PC-9 (cell line): ENCODE results near the gene PSMB1. TPM values are rescaled to one million over a fixed set of nuclear protein-coding genes. Genes with fewer than 3 reads are reported as not detected.

Experiments used
- BruUV-seq: library from RNA; stranded (reverse); fragments of 400-500 nt; replicated peaks from 2 replicates; lab custom pipeline; 2021; lab: Mats Ljungman, UMichigan
- CTCF ChIA-PET: fragments of 300-600 bp; sonication (Branson Sonifier 250); formaldehyde crosslinking; loops from one replicate; lab custom pipeline; 2022; ENCODE audit warnings: antibody characterized with exemption; lab: Charles Lee
- POLR2A ChIA-PET: fragments of 300-600 bp; sonication (Branson Sonifier 250); formaldehyde crosslinking; loops from one replicate; lab custom pipeline; 2022; ENCODE audit warnings: antibody characterized with exemption; ENCODE audit not compliant: unreplicated experiment; lab: Charles Lee
- DNase-seq, 2 experiments: peaks; one replicate each; pipeline versions ENCODE4 v3.0.0 to v3.0.0-alpha.2; 2015 to 2022; ENCODE audit warnings: mixed read lengths in 1 of 2
- H2AFZ ChIP-seq: fragments of 200-600 bp; sonication (generic); 2 replicates; pipeline ENCODE4 v1.8.1; 2017; ENCODE audit warnings: antibody characterized with exemption
- H3F3A ChIP-seq: fragments of 200-600 bp; sonication (generic); 2 replicates; pipeline ENCODE4 v1.8.1; 2017; ENCODE audit warnings: antibody characterized with exemption, mild to moderate bottlenecking, low read depth; ENCODE audit not compliant: insufficient read depth
- H3K27ac ChIP-seq: fragments of 200-600 bp; sonication (generic); 2 replicates; pipeline ENCODE4 v1.6.1; 2016; ENCODE audit warnings: mixed run types
- H3K27me3 ChIP-seq: fragments of 200-600 bp; sonication (generic); 2 replicates; pipeline ENCODE4 v1.6.1; 2016; ENCODE audit warnings: low read depth, mixed run types; ENCODE audit not compliant: insufficient read depth
- H3K36me3 ChIP-seq: fragments of 200-600 bp; sonication (generic); 2 replicates; pipeline ENCODE4 v1.6.1; 2016; ENCODE audit warnings: low read depth, mixed run types
- H3K4me1 ChIP-seq: fragments of 200-600 bp; sonication (generic); replicated peaks from 2 replicates; pipeline ENCODE4 v1.6.1; 2016; ENCODE audit warnings: mixed run types; ENCODE audit not compliant: insufficient read depth
- H3K4me2 ChIP-seq: fragments of 200-600 bp; sonication (generic); 2 replicates; pipeline ENCODE4 v1.6.1; 2017; ENCODE audit warnings: mixed run types
- H3K4me3 ChIP-seq: fragments of 200-600 bp; sonication (generic); 2 replicates; pipeline ENCODE4 v1.6.1; 2016; ENCODE audit warnings: mixed run types
- H3K79me2 ChIP-seq: fragments of 200-600 bp; sonication (generic); 2 replicates; pipeline ENCODE4 v1.6.1; 2017; ENCODE audit warnings: low read depth, mixed run types
- H3K9me2 ChIP-seq: fragments of 200-600 bp; sonication (generic); 2 replicates; pipeline ENCODE4 v1.8.1; 2017; ENCODE audit warnings: mild to moderate bottlenecking; ENCODE audit not compliant: insufficient read depth
- H3K9me3 ChIP-seq: fragments of 200-600 bp; sonication (generic); 2 replicates; pipeline ENCODE4 v1.8.1; 2016; ENCODE audit warnings: low read depth; ENCODE audit not compliant: insufficient read depth
- H4K20me1 ChIP-seq: fragments of 200-600 bp; sonication (generic); 2 replicates; pipeline ENCODE4 v1.8.1; 2017; ENCODE audit not compliant: insufficient read depth
- CTCF ChIP-seq: fragments of 200-600 bp; sonication (generic); conservative IDR thresholded peaks from 2 replicates; pipeline ENCODE4 v1.6.1; 2017; ENCODE audit warnings: mixed run types, antibody characterized with exemption, mild to moderate bottlenecking, moderate library complexity
- EZH2 ChIP-seq: fragments of 200-600 bp; sonication (generic); IDR thresholded peaks from 2 replicates; pipeline ENCODE4 v1.8.0; 2017; ENCODE audit warnings: antibody characterized with exemption, low read depth
- intact Hi-C: fragments of 100-400 bp; cut with micrococcal nuclease; formaldehyde crosslinking; loops from one replicate; pipeline ENCODE4 v1.10.0; 2022; ENCODE audit not compliant: unreplicated experiment
- total RNA-seq: library from RNA; stranded (reverse); gene quantifications from 2 replicates; pipeline ENCODE4 v1.2.3, GENCODE V29; 2021

PSMB1 gene
- total RNA-seq, 1 experiment from 2014 or later: 169 TPM

GRCh38 chr6:170555305-170555704 lies 2.2 kb upstream of the PSMB1 start:
- H4K20me1 ChIP-seq: peaks cover 26% of the 10 kb centered on the region
- H3K27ac ChIP-seq: no peak overlapping the region
- no peaks in the 10 kb centered on the region for H3K27me3 ChIP-seq
- DNase-seq: no peak
- H3K4me3 ChIP-seq: peak overlapping the region; percentile 93
- BruUV-seq: no TSS peak
- CTCF ChIA-PET: no interaction called here
- H2AFZ ChIP-seq: no peak overlapping the region
- peaks cover 30% of the 10 kb centered on the region for H3K4me1 ChIP-seq
- TF ChIP-seq CTCF (no peak), EZH2 (no peak)
- H3K36me3 ChIP-seq: peaks cover 7% of the 10 kb centered on the region; the same call in 1 of the 2 replicates
- intact Hi-C loops: loop anchor here (2.0 kb wide), 1 partner anchor 29 kb away; the partner anchor contains the start of gene PDCD2
- POLR2A ChIA-PET: no interaction called here
- H3K4me2 ChIP-seq: peak overlapping the region; percentile 95
- peaks cover 5% of the 10 kb centered on the region; the same call in 1 of the 2 replicates for H3F3A ChIP-seq
- H3K9me2 ChIP-seq: no peaks in the 10 kb centered on the region
- peaks cover 72% of the 10 kb centered on the region for H3K79me2 ChIP-seq
- H3K9me3 ChIP-seq: no peaks in the 10 kb centered on the region

- H3K36me3 ChIP-seq: peaks cover 4% of the 10 kb centered on the region
- peak overlapping the region; percentile 85 for H3K27ac ChIP-seq
- no peaks in the 10 kb centered on the region for H3K27me3 ChIP-seq
- ChIA-PET POLR2A (no interaction called here), CTCF (no interaction called here)
- peaks cover 36% of the 10 kb centered on the region for H3K4me1 ChIP-seq
- H2AFZ ChIP-seq: peak overlapping the region; percentile 88
- no peak for DNase-seq
- peaks cover 31% of the 10 kb centered on the region for H4K20me1 ChIP-seq
- BruUV-seq: no TSS peak
- H3K9me2 ChIP-seq: no peaks in the 10 kb centered on the region
- H3K4me3 ChIP-seq: peak overlapping the region; percentile 93
- peak overlapping the region; percentile 95 for H3K4me2 ChIP-seq
- intact Hi-C loops: loop anchor here (2.0 kb wide), 1 partner anchor 30 kb away; the partner anchor contains the start of gene PDCD2
- peaks cover 5% of the 10 kb centered on the region; the same call in 1 of the 2 replicates for H3F3A ChIP-seq
- TF ChIP-seq EZH2 (no peak), CTCF (no peak)
- peaks cover 75% of the 10 kb centered on the region for H3K79me2 ChIP-seq
- no peaks in the 10 kb centered on the region for H3K9me3 ChIP-seq
These were observed 1.7 kb upstream of the PSMB1 start for GRCh38 chr6:170554796-170555137.

GRCh38 chr6:170554013-170554795 lies 1.1 kb upstream of the PSMB1 start, which contains the start of gene TBP:
Gene TBP, plus strand, starts transcription at chr6:170554369. Its CDS starts 2,661 bp downstream, at chr6:170557030.
- Histone ChIP-seq H3K4me2 (peak within 1 kb of the TSS; percentile 95), H3K79me2 (peaks cover 79% of the 10 kb centered on the region), H3F3A (peaks cover 5% of the 10 kb centered on the region; the same call in 1 of the 2 replicates), H3K36me3 (peaks cover 4% of the 10 kb centered on the region), H3K9me3 (no peaks in the 10 kb centered on the region), H3K27ac (peak within 1 kb of the TSS; percentile 85), H3K4me1 (peaks cover 37% of the 10 kb centered on the region), H3K27me3 (no peaks in the 10 kb centered on the region), H2AFZ (peak within 1 kb of the TSS; percentile 96), H4K20me1 (peaks cover 37% of the 10 kb centered on the region), H3K9me2 (no peaks in the 10 kb centered on the region), H3K4me3 (peak within 1 kb of the TSS; percentile 93)
- TSS peak; percentile 69 for BruUV-seq
- TF ChIP-seq CTCF: no peak
- no peak for TF ChIP-seq EZH2
- DNase-seq: peak; percentile 88 to 96
- ChIA-PET CTCF (no interaction called here), POLR2A (interaction anchor here (0.6 kb wide), 2 partner anchors 19 to 853 kb away, joined by 3 to 11 read pairs; no protein-coding TSS in a partner anchor)
- intact Hi-C loops: loop anchor here (2.0 kb wide), 1 partner anchor 31 kb away; the partner anchor contains the start of gene PDCD2
